Neural cell (in vitro differentiated cells): Measurements from ENCODE around the gene OLFM1. TPM values are rescaled to one million over a fixed set of nuclear protein-coding genes. Genes with fewer than 3 reads are reported as not detected.

ENCODE experiments used
- H2AFZ ChIP-seq: fragments of 200-600, 300-800 bp; sonication (generic), shearing (Covaris generic); 2 replicates; pipeline ENCODE4 v1.6.0; 2014; ENCODE audit warnings: low read depth, mild to moderate bottlenecking, antibody characterized with exemption, low read length, moderate library complexity
- H3F3A ChIP-seq: fragments of 200-600 bp; shearing (Covaris generic); 2 replicates; pipeline ENCODE4 v1.6.1; 2016; ENCODE audit warnings: mild to moderate bottlenecking, moderate library complexity, mixed read lengths, antibody characterized with exemption, low read length; ENCODE audit not compliant: insufficient read depth, poor library complexity, severe bottlenecking
- H3K27ac ChIP-seq: fragments of 200-600, 300-800 bp; sonication (generic), shearing (Covaris generic); 2 replicates; pipeline ENCODE4 v1.5.1; 2014; ENCODE audit warnings: mild to moderate bottlenecking, low read length, moderate library complexity
- H3K27me3 ChIP-seq: fragments of 300-800, 200-600 bp; sonication (generic), shearing (Covaris generic); 2 replicates; pipeline ENCODE4 v1.6.0; 2014; ENCODE audit warnings: mild to moderate bottlenecking, low read depth, low read length, moderate library complexity; ENCODE audit not compliant: insufficient read depth
- H3K36me3 ChIP-seq: fragments of 300-800, 200-600 bp; sonication (generic), shearing (Covaris generic); 2 replicates; pipeline ENCODE4 v1.5.1; 2014; ENCODE audit warnings: mild to moderate bottlenecking, antibody characterized with exemption, low read length, moderate library complexity; ENCODE audit not compliant: insufficient read depth
- H3K4me2 ChIP-seq: fragments of 300-800, 200-600 bp; sonication (generic), shearing (Covaris generic); 2 replicates; pipeline ENCODE4 v1.6.0; 2014; ENCODE audit warnings: mild to moderate bottlenecking, low read length
- H3K4me3 ChIP-seq: fragments of 300-800, 200-600 bp; sonication (generic), shearing (Covaris generic); 2 replicates; pipeline ENCODE4 v1.5.1; 2014; ENCODE audit warnings: mild to moderate bottlenecking, low read length, moderate library complexity
- H3K79me2 ChIP-seq: fragments of 200-600 bp; shearing (Covaris generic); replicated peaks from 2 replicates; pipeline ENCODE4 v1.6.0; 2014; ENCODE audit warnings: mild to moderate bottlenecking, low read length, moderate library complexity; ENCODE audit not compliant: insufficient read depth
- H3K9ac ChIP-seq: fragments of 300-800, 200-600 bp; sonication (generic), shearing (Covaris generic); 2 replicates; pipeline ENCODE4 v1.6.1; 2016; ENCODE audit warnings: mild to moderate bottlenecking, low read length, mixed read lengths
- H3K9me2 ChIP-seq: fragments of 200-600 bp; shearing (Covaris generic); 2 replicates; pipeline ENCODE4 v1.6.1; 2016; ENCODE audit warnings: mild to moderate bottlenecking, low read length, mixed read lengths; ENCODE audit not compliant: insufficient read depth
- H3K9me3 ChIP-seq: fragments of 200-600, 300-800 bp; sonication (generic), shearing (Covaris generic); 2 replicates; pipeline ENCODE4 v1.6.1; 2016; ENCODE audit warnings: mild to moderate bottlenecking, mixed run types, low read length, moderate library complexity, mixed read lengths
- H4K20me1 ChIP-seq: fragments of 200-600 bp; shearing (Covaris generic); 2 replicates; pipeline ENCODE4 v1.6.1; 2016; ENCODE audit warnings: mild to moderate bottlenecking, mixed run types; ENCODE audit not compliant: insufficient read depth
- CTCF ChIP-seq: fragments of 450-650 bp; IDR thresholded peaks from 2 replicates; pipeline ENCODE4 v1.5.1; 2014; ENCODE audit warnings: antibody characterized with exemption, mild to moderate bottlenecking, moderate library complexity; ENCODE audit not compliant: poor library complexity, severe bottlenecking
- EP300 ChIP-seq: fragments of 450-650 bp; conservative IDR thresholded peaks from 2 replicates; pipeline ENCODE4 v1.6.1; 2014; ENCODE audit warnings: antibody characterized with exemption, mild to moderate bottlenecking, moderate library complexity; ENCODE audit not compliant: poor library complexity, severe bottlenecking
- EZH2 ChIP-seq: fragments of 200-600, 300-800 bp; shearing (Covaris generic), sonication (generic); IDR thresholded peaks from 2 replicates; pipeline ENCODE4 v1.6.1; 2014; ENCODE audit warnings: antibody characterized with exemption, low read length, borderline replicate concordance, mild to moderate bottlenecking; ENCODE audit not compliant: insufficient read depth, poor library complexity, severe bottlenecking
- MXI1 ChIP-seq: fragments of 450-650 bp; conservative IDR thresholded peaks from 2 replicates; pipeline ENCODE4 v1.6.1; 2014; ENCODE audit warnings: antibody characterized with exemption, mild to moderate bottlenecking; ENCODE audit not compliant: poor library complexity, severe bottlenecking
- POLR2AphosphoS5 ChIP-seq: IDR thresholded peaks from 2 replicates; pipeline ENCODE4 v1.6.1; 2012
- RAD21 ChIP-seq: fragments of 450-650 bp; conservative IDR thresholded peaks from 2 replicates; pipeline ENCODE4 v1.6.1; 2014; ENCODE audit warnings: antibody characterized with exemption, mild to moderate bottlenecking, moderate library complexity
- SMC3 ChIP-seq: fragments of 450-650 bp; conservative IDR thresholded peaks from 2 replicates; pipeline ENCODE4 v1.6.1; 2014; ENCODE audit warnings: antibody characterized with exemption, mild to moderate bottlenecking, moderate library complexity; ENCODE audit not compliant: poor library complexity
- TAF1 ChIP-seq: IDR thresholded peaks from 2 replicates; pipeline ENCODE4 v1.6.1; 2012; ENCODE audit warnings: low read depth
- polyA plus RNA-seq: library from polyadenylated mRNA; depleted of rRNA; stranded (reverse); fragments of >200 nt; gene quantifications from 2 replicates; pipeline ENCODE4 v1.2.3, GENCODE V29; 2014
- TF ChIP-seq, protein P1 (sequence below): IDR thresholded peaks from 2 replicates; pipeline ENCODE4 v1.6.1; 2012; ENCODE audit warnings: borderline replicate concordance

OLFM1 gene
- polyA plus RNA-seq, 1 donor from 2014 or later: 102 TPM

DNA sequence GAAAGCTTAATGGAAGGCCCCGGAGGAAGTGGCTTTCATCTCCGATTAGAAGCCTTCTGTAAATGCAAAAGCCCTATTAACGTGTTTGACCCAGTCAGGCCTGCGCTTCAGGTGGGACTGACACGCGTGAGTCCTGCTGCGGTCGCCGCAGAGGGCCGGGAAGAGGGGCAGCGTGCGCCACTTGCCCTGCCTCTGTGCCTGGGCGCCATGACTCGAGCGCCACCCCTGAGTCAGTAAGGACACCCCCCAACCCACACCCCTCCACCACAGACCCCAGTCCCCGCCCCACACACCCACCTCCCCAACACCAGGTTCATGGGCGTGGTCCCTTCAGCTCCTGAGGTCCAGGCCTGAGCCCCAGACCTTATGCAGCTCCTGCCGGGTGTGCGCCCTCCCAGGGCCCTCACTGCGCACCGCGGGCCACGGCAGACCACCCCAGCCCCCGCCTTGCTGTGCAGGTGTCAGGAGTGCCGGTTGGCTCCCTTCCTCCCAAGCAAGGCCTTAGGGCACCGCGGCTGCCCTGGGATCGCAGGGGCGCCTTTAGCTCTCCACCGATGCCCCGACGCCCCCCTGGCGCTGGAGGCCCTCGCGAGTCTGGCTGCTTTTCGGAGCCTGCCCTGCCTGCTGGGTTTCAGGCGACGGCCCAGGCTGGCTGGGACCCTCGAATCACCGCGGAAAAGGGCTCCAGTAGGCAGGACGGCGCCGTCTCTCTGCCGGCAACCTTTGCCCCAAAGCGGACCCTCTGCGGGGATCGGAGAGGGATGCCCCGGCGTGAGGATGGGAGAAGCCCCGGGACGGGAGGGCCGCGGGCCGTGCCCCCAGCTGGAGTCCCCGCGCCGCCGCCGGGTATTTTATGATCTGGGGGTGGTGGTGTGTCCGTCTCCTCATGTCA is 625 bp upstream of the OLFM1 start:
- H2AFZ ChIP-seq: no peak overlapping the region
- H3K27me3 ChIP-seq: peaks cover 34% of the 10 kb centered on the region
- no peak overlapping the region for H3K4me2 ChIP-seq
- H3K36me3 ChIP-seq: no peaks in the 10 kb centered on the region
- no peaks in the 10 kb centered on the region for H3K79me2 ChIP-seq
- no peaks in the 10 kb centered on the region for H3K9me2 ChIP-seq
- H3F3A ChIP-seq: no peaks in the 10 kb centered on the region
- H3K9ac ChIP-seq: no peak overlapping the region
- peaks cover 4% of the 10 kb centered on the region for H4K20me1 ChIP-seq
- H3K27ac ChIP-seq: no peak overlapping the region
- H3K4me3 ChIP-seq: peak overlapping the region; percentile 55
- H3K9me3 ChIP-seq: peaks cover 2% of the 10 kb centered on the region
- TF ChIP-seq EP300 (no peak), EZH2 (no peak), CTCF (no peak), TAF1 (no peak), POLR2AphosphoS5 (no peak), SMC3 (no peak), RAD21 (no peak), MXI1 (no peak)
- TF ChIP-seq, protein P1, sequence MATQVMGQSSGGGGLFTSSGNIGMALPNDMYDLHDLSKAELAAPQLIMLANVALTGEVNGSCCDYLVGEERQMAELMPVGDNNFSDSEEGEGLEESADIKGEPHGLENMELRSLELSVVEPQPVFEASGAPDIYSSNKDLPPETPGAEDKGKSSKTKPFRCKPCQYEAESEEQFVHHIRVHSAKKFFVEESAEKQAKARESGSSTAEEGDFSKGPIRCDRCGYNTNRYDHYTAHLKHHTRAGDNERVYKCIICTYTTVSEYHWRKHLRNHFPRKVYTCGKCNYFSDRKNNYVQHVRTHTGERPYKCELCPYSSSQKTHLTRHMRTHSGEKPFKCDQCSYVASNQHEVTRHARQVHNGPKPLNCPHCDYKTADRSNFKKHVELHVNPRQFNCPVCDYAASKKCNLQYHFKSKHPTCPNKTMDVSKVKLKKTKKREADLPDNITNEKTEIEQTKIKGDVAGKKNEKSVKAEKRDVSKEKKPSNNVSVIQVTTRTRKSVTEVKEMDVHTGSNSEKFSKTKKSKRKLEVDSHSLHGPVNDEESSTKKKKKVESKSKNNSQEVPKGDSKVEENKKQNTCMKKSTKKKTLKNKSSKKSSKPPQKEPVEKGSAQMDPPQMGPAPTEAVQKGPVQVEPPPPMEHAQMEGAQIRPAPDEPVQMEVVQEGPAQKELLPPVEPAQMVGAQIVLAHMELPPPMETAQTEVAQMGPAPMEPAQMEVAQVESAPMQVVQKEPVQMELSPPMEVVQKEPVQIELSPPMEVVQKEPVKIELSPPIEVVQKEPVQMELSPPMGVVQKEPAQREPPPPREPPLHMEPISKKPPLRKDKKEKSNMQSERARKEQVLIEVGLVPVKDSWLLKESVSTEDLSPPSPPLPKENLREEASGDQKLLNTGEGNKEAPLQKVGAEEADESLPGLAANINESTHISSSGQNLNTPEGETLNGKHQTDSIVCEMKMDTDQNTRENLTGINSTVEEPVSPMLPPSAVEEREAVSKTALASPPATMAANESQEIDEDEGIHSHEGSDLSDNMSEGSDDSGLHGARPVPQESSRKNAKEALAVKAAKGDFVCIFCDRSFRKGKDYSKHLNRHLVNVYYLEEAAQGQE: no peak

- Histone ChIP-seq H3K4me3 (peak overlapping the region; percentile 66), H3K27ac (no peak overlapping the region), H2AFZ (no peak overlapping the region), H4K20me1 (peaks cover 4% of the 10 kb centered on the region), H3K4me2 (no peak overlapping the region), H3K27me3 (peaks cover 34% of the 10 kb centered on the region), H3K79me2 (no peaks in the 10 kb centered on the region), H3F3A (no peaks in the 10 kb centered on the region), H3K9me2 (no peaks in the 10 kb centered on the region), H3K9me3 (no peaks in the 10 kb centered on the region), H3K9ac (peak overlapping the region; percentile 52), H3K36me3 (no peaks in the 10 kb centered on the region)
- TF ChIP-seq POLR2AphosphoS5 (no peak), MXI1 (peak; percentile 13), SMC3 (peak; percentile 11), EZH2 (no peak), TAF1 (no peak), RAD21 (no peak), CTCF (no peak)
- TF ChIP-seq, protein P1: no peak
Measured at GRCh38 chr9:135087899-135088347, 455 bp downstream of the OLFM1 start.
